RWPE1 (cell line): ENCODE data around the gene KRT12.
A peak's percentile ranks its signal among the peaks of the same experiment; 100 is the strongest.

Source experiments
- CTCF ChIA-PET: fragments of 350-600 bp; sonication (Branson Sonifier 250); formaldehyde crosslinking; extraction: SDS; loops from one replicate; lab custom pipeline; 2021; lab: Yijun Ruan, JAX
- POLR2A ChIA-PET: fragments of 400-600 bp; formaldehyde crosslinking; extraction: SDS; loops from one replicate; lab custom pipeline; 2020; ENCODE audit warnings: antibody characterized with exemption; ENCODE audit not compliant: low non-redundant PET; lab: Yijun Ruan, JAX
- DNase-seq: peaks from one replicate; pipeline ENCODE4 v3.0.0; 2012; ENCODE audit warnings: low spot score
- H3K27ac ChIP-seq: fragments of 450-650 bp; 2 replicates; pipeline ENCODE4 v1.5.1; 2017
- TF ChIP-seq, protein P1 (sequence below): fragments of 450-650 bp; conservative IDR thresholded peaks from 2 replicates; pipeline ENCODE4 v1.5.1; 2017; ENCODE audit warnings: low read depth, mild to moderate bottlenecking

Gene KRT12

DNA sequence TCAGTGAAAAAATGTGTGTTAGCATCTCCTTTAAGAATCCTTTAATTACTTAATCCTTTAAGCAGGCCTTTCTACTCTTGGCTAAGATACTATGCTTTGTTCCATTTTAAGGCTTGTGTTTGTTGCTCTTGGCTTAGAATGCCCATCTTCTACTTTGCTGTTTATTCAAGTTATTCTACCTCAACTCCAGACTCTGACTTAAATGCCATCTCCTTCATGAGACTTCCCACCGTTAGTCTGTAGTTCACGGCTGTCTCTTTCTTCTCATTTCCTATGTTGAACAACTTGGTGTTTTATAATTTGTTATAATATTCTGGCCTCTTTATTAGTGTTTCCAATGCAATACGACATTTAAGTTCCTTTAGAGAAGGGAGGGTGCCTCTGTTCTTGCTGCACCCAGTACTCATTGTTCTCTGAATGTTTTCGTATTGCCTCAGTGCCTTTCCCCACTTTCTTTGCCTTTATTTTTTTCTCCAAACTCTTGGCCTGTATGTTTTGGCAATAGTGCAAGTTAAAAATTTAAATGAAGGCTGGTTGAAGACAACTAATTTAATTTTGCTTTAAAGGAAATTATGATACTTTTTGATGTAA is 38.5 kb downstream of the KRT12 start:
- POLR2A ChIA-PET: no interaction called here
- CTCF ChIA-PET: interaction anchor here (0.8 kb wide), 1 partner anchor 584 kb away, joined by 3 read pairs; no protein-coding TSS in a partner anchor
- TF ChIP-seq, protein P1, sequence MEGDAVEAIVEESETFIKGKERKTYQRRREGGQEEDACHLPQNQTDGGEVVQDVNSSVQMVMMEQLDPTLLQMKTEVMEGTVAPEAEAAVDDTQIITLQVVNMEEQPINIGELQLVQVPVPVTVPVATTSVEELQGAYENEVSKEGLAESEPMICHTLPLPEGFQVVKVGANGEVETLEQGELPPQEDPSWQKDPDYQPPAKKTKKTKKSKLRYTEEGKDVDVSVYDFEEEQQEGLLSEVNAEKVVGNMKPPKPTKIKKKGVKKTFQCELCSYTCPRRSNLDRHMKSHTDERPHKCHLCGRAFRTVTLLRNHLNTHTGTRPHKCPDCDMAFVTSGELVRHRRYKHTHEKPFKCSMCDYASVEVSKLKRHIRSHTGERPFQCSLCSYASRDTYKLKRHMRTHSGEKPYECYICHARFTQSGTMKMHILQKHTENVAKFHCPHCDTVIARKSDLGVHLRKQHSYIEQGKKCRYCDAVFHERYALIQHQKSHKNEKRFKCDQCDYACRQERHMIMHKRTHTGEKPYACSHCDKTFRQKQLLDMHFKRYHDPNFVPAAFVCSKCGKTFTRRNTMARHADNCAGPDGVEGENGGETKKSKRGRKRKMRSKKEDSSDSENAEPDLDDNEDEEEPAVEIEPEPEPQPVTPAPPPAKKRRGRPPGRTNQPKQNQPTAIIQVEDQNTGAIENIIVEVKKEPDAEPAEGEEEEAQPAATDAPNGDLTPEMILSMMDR: no peak
- no peak overlapping the region for H3K27ac ChIP-seq
- DNase-seq: no peak

DNA sequence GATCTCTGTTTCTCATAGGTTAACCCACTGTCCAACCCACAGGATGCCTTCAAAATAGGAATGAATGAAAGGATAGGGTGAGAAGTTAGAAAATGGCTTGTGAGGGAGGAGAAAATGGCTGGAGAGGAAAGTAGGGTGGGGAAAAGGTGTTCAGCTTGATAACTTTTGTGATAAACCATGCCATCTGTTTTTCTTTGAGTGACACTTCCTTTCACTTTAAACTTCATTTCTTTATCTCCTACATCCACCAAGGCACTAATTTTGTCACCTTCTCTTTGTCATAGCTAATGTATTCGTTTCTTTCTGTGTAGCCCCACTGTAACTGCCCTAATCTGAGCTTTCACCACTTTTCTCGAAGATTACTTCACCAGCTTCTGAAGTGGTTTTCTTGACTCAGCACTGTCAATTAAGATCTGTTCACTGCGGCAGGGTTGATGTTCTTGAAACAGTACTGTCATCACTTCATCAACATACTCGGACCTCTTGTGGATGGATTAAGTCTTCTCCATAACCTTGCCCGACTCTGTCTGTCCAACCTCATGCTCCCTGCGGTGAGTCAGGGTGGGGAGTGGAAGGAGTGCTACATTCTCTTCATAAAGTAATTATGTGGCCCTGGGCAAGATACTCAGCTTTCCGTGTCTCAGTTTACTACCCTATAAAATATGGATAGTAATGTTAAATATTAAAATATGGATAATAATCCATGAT is 39.1 kb downstream of the KRT12 start:
- POLR2A ChIA-PET: no interaction called here
- H3K27ac ChIP-seq: no peak overlapping the region
- TF ChIP-seq, protein P1: no peak
- CTCF ChIA-PET: interaction anchor here (0.5 to 1.0 kb wide), 3 partner anchors 14 to 583 kb away, joined by 3 to 4 read pairs (median 3); no protein-coding TSS in a partner anchor
- peak; percentile 75 for DNase-seq

DNA sequence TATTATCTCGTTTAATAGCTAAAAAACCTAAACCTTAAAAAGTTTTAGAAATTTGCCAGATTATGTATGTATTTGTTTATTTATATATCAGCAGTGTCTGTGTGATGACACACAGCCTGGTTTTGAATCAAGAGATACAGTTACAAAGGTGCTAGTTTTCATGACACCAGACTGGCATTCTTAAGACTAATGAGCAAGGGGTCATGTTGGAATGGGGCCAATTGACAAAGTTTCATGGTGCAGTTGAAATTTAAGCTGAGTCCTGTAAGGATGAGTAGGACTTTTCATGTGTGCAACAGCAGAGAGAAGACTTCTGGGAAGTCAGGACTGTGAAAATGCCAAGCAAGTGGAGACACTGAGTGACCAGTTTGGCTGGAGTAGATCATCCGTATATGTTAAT is 41.4 kb downstream of the KRT12 start:
- TF ChIP-seq, protein P1: no peak
- CTCF ChIA-PET: no interaction called here
- no peak for DNase-seq
- POLR2A ChIA-PET: no interaction called here
- H3K27ac ChIP-seq: no peak overlapping the region

DNA sequence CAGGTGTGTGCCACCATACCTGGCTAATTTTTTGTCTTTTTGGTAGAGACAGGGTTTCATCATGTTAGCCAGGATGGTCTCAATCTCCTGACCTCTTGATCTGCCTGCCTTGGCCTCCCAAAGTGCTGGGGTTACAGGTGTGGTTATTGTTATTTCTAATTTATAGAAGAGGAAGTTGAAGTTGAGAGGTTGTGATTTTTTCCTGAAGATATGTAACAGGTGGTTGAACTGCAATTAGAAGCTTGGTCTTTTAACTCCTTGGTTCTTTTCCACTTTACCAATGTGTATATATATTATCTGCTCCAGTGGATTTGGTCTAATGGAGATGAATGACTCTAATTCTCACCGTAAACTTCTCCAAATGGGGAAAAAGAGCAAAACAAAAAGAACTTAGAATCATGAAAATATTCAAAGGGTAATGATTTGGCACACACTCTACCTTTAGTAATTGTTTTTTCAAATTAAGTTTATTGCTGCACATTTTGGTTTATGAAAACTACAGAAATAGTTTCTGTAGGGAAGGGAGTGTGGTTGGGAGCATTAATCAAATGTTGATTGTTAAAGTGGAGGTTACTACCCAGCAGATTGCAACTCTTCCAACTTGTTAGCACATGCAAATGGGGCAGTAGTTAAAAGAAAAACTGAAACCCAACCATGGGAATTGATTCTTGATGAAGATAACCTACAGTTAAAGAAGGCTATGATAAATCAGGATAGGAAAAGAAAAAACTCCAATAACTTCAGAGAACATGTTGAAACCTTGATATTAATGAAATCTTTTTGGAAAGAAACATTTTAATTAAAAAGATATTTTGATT is 42.8 kb downstream of the KRT12 start:
- H3K27ac ChIP-seq: no peak overlapping the region
- TF ChIP-seq, protein P1: no peak
- no peak for DNase-seq
- CTCF ChIA-PET: interaction anchor here (0.7 kb wide), 1 partner anchor 844 kb away, joined by 3 read pairs; no protein-coding TSS in a partner anchor
- POLR2A ChIA-PET: no interaction called here

DNA sequence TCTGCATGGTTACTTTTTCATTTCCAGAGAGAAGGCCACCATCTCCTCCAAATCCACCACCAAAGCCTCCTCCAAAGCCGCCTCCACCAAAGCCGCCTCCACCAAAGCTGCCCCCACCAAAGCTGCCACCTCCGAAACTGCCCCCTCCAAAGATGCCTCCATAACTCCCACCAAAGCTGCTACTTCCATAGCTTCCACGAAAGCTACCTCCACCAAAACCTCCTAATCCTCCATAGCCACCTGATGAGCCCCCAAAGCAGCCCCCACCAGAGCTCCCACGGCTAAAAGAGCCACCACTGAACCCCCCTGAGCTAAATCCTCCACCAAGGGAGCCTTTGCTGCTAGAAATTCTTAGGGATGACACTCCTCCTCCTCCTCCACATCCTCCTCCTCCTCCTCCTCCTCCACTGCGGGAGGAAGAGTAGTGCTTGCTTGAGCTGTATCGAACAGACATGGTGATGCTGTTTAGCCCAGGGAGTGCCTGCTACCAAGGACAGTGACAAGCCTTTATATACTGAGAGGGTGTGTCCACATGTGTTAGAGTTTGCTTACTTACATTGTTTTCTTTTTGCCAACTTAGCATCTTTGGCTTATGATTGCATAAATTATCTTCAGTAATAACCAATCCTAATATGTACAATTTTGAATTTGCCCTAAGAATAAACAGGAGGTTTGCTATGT is 44.8 kb downstream of the KRT12 start, which contains the start of gene KRT10:
KRT10 (minus strand) TSS at position 483 of the 681 bp plus-strand sequence; CDS start at position 454, 29 bp downstream.
- no peak within 1 kb of the TSS for H3K27ac ChIP-seq
- CTCF ChIA-PET: no interaction called here
- TF ChIP-seq, protein P1: no peak

DNA sequence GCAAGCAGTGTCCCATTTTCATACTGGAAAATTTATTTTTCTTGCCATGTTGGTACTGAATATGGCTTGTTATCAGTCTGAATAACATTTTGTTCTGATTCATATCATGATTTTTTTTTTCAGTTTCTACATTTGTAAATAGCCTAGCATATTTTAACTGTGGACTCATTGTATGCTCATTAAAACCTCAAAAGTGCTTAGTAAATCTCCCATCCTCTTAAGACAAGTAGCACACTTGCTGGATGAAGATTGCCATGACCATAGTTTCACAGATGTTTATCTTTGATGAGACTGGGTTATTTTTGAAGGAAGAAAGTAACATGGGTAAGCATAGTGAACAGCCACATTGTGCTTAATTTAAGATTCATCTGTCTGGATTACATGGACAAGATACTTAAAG is 45.5 kb downstream of the KRT12 start:
- ChIA-PET POLR2A (no interaction called here), CTCF (no interaction called here)
- DNase-seq: no peak
- TF ChIP-seq, protein P1: no peak
- H3K27ac ChIP-seq: no peak overlapping the region

More for the DNA sequence above, 44.8 kb downstream of the KRT12 start, which contains the start of gene KRT10:
- POLR2A ChIA-PET: no interaction called here
- DNase-seq: no peak
